GM12864 (cell line): ENCODE measurements around the gene TSHZ3.

Experiments
- DNase-seq: peaks from one replicate; pipeline ENCODE4 v3.0.0-alpha.2; 2011; ENCODE audit warnings: low read depth
- H3K4me3 ChIP-seq: 2 replicates; pipeline ENCODE4 v1.5.1; 2011; ENCODE audit warnings: mild to moderate bottlenecking, low read depth, low read length, control low read depth
- TF ChIP-seq, protein P1 (sequence below): IDR thresholded peaks from 2 replicates; pipeline ENCODE4 v1.5.1; 2011; ENCODE audit warnings: low read depth, mild to moderate bottlenecking, moderate library complexity, low read length, control low read depth, inconsistent platforms; ENCODE audit errors: missing control alignments

Gene TSHZ3

DNA sequence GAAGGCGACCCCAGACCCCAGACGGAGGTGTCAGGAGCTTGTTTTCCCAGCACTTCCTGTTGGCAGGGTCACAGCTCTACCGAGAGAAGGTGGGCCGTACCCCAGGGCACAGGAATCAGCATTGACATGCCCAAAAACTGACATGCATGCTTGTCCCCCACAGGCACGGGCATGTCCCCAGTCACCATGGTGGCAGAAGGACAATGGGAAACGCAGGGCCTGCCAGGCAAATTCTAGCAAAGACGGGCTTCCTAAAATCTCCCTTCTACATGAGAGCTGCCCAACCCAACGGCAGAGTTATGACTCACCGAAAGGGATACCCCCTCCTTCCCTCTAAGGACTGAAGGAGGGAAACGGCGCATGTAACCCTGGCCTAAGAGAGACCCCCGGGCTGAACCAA is 18.5 kb downstream of the TSHZ3 start:
- DNase-seq: no peak
- no peak overlapping the region for H3K4me3 ChIP-seq
- TF ChIP-seq, protein P1, sequence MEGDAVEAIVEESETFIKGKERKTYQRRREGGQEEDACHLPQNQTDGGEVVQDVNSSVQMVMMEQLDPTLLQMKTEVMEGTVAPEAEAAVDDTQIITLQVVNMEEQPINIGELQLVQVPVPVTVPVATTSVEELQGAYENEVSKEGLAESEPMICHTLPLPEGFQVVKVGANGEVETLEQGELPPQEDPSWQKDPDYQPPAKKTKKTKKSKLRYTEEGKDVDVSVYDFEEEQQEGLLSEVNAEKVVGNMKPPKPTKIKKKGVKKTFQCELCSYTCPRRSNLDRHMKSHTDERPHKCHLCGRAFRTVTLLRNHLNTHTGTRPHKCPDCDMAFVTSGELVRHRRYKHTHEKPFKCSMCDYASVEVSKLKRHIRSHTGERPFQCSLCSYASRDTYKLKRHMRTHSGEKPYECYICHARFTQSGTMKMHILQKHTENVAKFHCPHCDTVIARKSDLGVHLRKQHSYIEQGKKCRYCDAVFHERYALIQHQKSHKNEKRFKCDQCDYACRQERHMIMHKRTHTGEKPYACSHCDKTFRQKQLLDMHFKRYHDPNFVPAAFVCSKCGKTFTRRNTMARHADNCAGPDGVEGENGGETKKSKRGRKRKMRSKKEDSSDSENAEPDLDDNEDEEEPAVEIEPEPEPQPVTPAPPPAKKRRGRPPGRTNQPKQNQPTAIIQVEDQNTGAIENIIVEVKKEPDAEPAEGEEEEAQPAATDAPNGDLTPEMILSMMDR: no peak

DNA sequence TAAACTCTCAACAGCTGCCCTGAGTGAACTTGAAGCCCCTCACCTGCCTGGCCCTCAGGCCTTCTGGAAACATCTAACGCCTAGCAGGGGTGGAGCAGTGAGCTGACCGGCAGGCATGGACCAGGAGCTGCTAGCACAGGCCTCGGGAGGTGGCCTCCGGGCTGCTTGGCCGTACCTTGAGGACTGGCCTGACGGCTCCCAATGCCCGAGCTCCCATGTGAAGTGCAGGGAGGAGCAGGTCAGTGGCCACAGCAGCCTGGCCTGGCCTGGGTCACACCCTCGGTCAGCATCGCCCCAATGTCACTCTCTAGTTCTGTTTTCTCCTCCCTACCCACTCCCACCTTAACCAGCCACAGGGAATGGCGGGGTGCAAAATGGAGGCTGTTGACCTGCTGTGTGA is 19.0 kb downstream of the TSHZ3 start:
- no peak overlapping the region for H3K4me3 ChIP-seq
- DNase-seq: no peak

DNA sequence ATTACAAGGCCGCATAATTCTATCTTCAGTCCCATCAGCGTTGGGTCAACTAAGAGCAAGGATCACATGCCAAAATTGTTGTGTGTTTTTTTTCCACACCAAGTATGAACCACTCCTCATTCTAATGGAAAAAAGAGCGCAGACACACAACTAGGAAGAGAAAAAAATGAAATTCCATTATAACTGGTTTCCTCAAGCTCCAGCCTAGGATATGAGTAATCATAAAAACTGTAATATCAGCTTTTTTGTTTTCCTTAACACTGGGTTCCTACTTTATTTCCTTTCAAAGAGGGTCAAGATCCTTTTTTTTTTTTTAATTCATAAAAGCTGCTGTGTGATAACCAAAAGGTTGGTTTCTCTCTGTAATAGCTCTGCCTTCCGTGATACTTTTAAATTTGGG is 19.4 kb downstream of the TSHZ3 start:
- no peak for DNase-seq
- H3K4me3 ChIP-seq: no peak overlapping the region
- TF ChIP-seq, protein P1: no peak

More for the DNA sequence above, 19.0 kb downstream of the TSHZ3 start:
- TF ChIP-seq, protein P1: no peak

DNA sequence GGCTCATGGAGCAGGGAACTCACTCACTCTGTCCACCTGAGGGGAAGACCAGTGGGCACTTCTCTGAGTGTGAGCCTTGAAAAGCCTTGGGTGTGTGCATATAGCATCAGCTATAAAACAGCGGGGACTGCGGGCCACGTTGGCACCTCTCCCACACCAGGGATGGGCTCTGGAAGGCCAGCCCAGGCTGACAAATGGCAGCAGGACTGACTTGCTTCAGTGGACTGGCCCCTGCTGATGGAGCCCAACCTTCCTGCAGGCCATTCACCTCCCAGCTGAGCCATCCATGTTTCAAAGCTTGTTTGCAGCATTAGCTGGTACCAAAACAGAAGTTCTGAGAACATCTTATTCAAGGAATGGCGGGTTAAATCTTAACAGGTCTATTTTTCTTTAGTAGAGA is 21.0 kb downstream of the TSHZ3 start:
- no peak for DNase-seq
- H3K4me3 ChIP-seq: no peak overlapping the region
- TF ChIP-seq, protein P1: no peak

DNA sequence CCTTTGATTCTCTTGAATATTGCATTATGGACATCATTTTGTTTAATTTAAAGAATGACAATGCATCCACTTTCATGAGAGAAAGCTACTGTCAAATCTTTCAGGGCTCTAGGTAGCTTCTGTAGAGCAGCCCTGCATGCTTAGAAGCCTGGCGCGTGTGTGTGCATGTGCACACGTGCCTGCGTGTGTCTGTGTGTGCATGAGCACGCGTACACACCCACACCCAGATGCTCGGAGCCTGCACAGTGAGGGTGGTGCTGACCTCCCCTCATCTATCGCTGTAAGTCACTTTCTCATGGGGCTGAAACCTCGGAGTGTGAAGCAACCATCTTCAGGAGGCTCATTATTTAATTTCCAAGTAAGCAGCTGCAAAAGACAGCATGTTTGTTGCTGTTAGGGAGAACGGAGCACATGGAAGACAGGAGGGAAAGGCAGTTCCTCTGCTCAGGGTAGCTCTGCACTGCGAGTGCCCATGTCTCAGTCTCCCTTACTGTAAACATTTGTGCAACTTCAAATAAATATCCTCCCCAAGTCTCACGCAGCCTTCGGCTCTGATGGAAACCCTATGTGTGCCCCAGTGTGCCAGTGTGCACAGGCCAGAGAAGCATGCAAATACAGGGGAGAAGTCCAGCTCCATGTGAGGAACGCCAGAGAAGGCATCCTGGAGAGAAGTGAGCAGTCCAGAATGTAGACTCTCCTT is 22.8 kb downstream of the TSHZ3 start:
- H3K4me3 ChIP-seq: no peak overlapping the region
- TF ChIP-seq, protein P1: no peak
- DNase-seq: no peak

DNA sequence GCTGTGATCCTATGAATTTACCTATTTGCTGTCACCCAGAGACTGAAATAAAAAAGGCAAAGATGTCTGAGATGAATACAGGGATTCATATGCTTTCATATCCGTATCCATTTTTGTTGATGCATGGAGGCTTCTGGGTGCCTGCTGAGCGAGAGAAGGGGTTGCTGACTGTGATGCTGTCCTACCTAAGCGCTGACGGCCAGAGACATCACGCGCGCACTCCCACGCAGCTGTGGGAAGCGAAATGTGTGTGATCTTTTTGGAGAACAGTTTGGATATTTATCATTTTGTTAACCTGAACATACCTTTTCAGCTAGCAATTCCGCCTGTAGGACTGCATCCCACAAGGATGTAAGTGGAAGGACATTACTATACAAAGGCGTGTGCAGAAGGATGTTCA is 23.9 kb downstream of the TSHZ3 start:
- no peak overlapping the region for H3K4me3 ChIP-seq
- TF ChIP-seq, protein P1: no peak
- DNase-seq: no peak

DNA sequence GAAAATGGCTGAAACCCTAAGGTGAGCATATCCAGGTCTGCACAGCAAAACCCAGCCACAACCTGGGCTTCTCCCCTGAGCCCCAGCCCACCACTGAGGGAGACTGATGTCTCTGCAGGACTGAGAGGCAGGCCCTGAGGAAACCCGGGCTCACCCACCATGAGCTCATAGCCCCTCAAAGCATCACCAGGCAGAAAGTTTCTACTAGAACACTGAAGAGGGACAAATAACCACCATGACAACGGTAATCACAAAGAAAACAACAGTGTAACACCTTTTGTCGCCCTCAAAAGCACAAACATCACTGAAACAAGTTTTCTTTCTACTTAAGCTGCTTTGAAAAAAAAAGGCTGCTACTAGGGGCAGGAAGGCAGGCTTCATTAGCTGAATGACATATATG is 29.8 kb downstream of the TSHZ3 start:
- no peak overlapping the region for H3K4me3 ChIP-seq
- TF ChIP-seq, protein P1: no peak
- DNase-seq: no peak
